Upper lobe of left lung (tissue), 6 donors: ENCODE measurements around the gene TMEM198. TPM values are rescaled to one million over a fixed set of nuclear protein-coding genes. Genes with fewer than 3 reads are reported as not detected.

Experiments
- ATAC-seq, 2 donors: fragments of 200-7000 bp; cut with Tn5 transposase; one replicate each; pipeline ENCODE4 v1.9.1; 2022; ENCODE audit warnings: mild to moderate bottlenecking in 2 of 2, moderate library complexity in 2 of 2; ENCODE audit not compliant: low FRiP score in 2 of 2
- DNase-seq, 2 donors: peaks; one replicate each; pipeline ENCODE4 v3.0.0-alpha.2; 2019 to 2020
- H3K27ac ChIP-seq, 4 donors: fragments of 200-600 bp; sonication (generic); one replicate each; pipeline ENCODE4 v1.5.1; 2016 to 2019
- H3K27me3 ChIP-seq, 4 donors: fragments of 200-600 bp; sonication (generic); one replicate each; pipeline ENCODE4 v1.5.1; 2017 to 2019
- H3K36me3 ChIP-seq, 4 donors: fragments of 200-600 bp; sonication (generic); one replicate each; pipeline ENCODE4 v1.5.1; 2016 to 2019
- H3K4me1 ChIP-seq, 4 donors: fragments of 200-600 bp; sonication (generic); one replicate each; pipeline ENCODE4 v1.5.1; 2018 to 2019
- H3K4me3 ChIP-seq, 4 donors: fragments of 200-600 bp; sonication (generic); one replicate each; pipeline ENCODE4 v1.5.1; 2017 to 2019; ENCODE audit warnings: mild to moderate bottlenecking in 2 of 4, moderate library complexity in 1 of 4
- H3K9me3 ChIP-seq, 4 donors: fragments of 200-600 bp; sonication (generic); one replicate each; pipeline ENCODE4 v1.5.1; 2018 to 2019
- EP300 ChIP-seq, 4 donors: sonication (generic); formaldehyde crosslinking; IDR thresholded peaks; one replicate each; pipeline ENCODE4 v1.5.1; 2017; ENCODE audit warnings: antibody characterized with exemption in 4 of 4, control low read depth in 2 of 4
- POLR2A ChIP-seq, 4 donors: fragments of 450-650 bp; IDR thresholded peaks; one replicate each; pipeline ENCODE4 v1.5.1; 2016 to 2017; ENCODE audit warnings: antibody characterized with exemption in 4 of 4, mild to moderate bottlenecking in 2 of 4
- POLR2AphosphoS5 ChIP-seq, 2 donors: sonication (generic); formaldehyde crosslinking; IDR thresholded peaks; one replicate each; pipeline ENCODE4 v1.5.1; 2017; ENCODE audit warnings: antibody characterized with exemption in 2 of 2
- WGBS, 2 donors: methylation state at CpG; one replicate each; pipeline ENCODE4 v1.1.5; 2017 to 2018; 5-methylcytosine and 5-hydroxymethylcytosine counted together
- total RNA-seq, 6 donors: library from RNA; depleted of rRNA in 4 of 6; stranded (reverse); fragments of >200 nt in 4 of 6; gene quantifications; one replicate each; pipeline versions ENCODE4 v1.1.0 to v1.2.1, GENCODE V29; 2016 to 2021
- TF ChIP-seq, protein P1 (sequence below), 6 experiments: fragments of 450-650 bp in 4 of 6; fragments of 200-600 bp in 2 of 6; sonication (generic) in 2 of 6; IDR thresholded peaks; one replicate each; pipeline ENCODE4 v1.5.1; 2016 to 2019; ENCODE audit warnings: antibody characterized with exemption in 6 of 6
- donor health status: DM: no; HTN: no; CAD: no; lungs with moderate emphysema.
- donor health status: DM: no; HTN: yes; CAD: no; lungs with severe emphysema.

The TMEM198 gene
- total RNA-seq, 6 donors from 2014 or later: 1.9 to 12.6 (median 4.2) TPM

DNA sequence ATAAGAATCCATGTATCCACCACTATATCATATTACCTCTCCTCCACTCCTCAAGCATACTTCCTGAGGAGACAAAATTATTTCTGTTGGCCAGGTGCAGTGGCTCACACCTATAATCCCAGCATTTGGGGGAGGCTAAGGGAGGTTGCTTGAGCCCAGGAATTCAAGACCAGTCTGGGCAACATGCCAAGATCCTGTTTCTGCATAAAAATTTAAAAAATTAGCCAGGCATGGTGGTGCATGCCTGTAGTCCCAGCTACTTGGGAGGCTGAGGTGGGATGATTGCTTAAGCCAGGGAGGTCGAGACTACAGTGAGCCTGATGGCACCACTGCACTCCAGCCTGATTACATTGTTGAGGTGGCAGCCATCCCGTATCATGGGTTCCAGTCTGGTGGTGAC, 37.5 kb downstream of the TMEM198 start:
- DNase-seq (no peak), ATAC-seq (no peak)
- Histone ChIP-seq H3K4me3 (no peak overlapping the region), H3K27ac (no peak overlapping the region), H3K36me3 (no peaks in the 10 kb centered on the region), H3K4me1 (peaks cover 0 to 6% (median 0%) of the 10 kb centered on the region in 4 donors), H3K27me3 (no peaks in the 10 kb centered on the region), H3K9me3 (no peaks in the 10 kb centered on the region)
- no peak for TF ChIP-seq POLR2A (IDR thresholded peaks at IDR 0.05)
- TF ChIP-seq EP300 (IDR thresholded peaks at IDR 0.05): no peak
- TF ChIP-seq, protein P1, sequence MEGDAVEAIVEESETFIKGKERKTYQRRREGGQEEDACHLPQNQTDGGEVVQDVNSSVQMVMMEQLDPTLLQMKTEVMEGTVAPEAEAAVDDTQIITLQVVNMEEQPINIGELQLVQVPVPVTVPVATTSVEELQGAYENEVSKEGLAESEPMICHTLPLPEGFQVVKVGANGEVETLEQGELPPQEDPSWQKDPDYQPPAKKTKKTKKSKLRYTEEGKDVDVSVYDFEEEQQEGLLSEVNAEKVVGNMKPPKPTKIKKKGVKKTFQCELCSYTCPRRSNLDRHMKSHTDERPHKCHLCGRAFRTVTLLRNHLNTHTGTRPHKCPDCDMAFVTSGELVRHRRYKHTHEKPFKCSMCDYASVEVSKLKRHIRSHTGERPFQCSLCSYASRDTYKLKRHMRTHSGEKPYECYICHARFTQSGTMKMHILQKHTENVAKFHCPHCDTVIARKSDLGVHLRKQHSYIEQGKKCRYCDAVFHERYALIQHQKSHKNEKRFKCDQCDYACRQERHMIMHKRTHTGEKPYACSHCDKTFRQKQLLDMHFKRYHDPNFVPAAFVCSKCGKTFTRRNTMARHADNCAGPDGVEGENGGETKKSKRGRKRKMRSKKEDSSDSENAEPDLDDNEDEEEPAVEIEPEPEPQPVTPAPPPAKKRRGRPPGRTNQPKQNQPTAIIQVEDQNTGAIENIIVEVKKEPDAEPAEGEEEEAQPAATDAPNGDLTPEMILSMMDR (IDR thresholded peaks at IDR 0.05): no peak
- no peak for TF ChIP-seq POLR2AphosphoS5 (IDR thresholded peaks at IDR 0.05)
- 68 to 75% methylated on average over 2 of the region's 2 CpGs for WGBS, 2 donors

DNA sequence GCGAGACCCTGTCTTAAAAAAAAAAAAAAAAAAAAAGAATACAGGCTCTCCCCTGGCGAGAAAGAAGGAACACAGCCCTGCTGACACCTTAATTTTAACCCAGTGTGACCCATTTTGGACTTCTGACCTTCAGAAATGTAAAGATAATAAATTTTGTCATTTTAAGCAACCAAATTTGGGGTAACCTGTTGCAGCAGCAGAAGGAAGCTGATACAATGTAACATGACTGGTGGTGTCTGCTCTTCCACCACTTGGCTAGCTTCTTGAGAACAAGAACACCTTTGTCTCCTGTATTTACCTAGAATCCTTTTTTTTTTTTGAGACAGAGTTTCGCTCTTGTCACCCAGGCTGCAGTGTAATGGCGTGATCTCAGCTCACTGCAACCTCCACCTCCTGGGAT, 47.3 kb downstream of the TMEM198 start:
- H3K4me1 ChIP-seq: no peaks in the 10 kb centered on the region
- no peaks in the 10 kb centered on the region for H3K27me3 ChIP-seq
- TF ChIP-seq, protein P1 (IDR thresholded peaks at IDR 0.05): no peak
- TF ChIP-seq EP300 (IDR thresholded peaks at IDR 0.05) (no peak), POLR2AphosphoS5 (IDR thresholded peaks at IDR 0.05) (no peak), POLR2A (IDR thresholded peaks at IDR 0.05) (no peak)
- no peaks in the 10 kb centered on the region for H3K36me3 ChIP-seq
- no peak overlapping the region for H3K4me3 ChIP-seq
- no peak overlapping the region for H3K27ac ChIP-seq
- WGBS, 2 donors: 61 to 65% methylated on average over 4 of the region's 4 CpGs
- DNase-seq (no peak), ATAC-seq (no peak)
- H3K9me3 ChIP-seq: no peaks in the 10 kb centered on the region

DNA sequence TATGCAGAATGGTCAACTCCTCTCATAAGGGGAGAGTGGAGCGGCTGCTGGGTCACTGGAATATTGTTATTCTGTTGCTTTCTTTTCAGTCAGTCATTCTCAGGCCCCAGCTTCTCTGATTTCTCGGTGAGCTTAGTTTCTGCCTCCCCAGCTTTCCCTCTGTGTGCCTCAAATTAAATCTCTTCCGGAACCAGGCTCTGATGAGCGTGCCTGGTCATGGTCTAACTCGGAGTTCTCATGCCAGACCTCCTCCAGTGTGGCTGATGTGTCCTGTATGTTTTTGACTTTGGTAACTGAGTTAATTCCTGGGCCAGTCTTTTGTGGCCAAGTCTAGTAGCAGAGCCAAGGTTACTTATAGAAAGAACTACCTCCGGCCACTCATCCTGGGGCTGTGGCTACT, 48.9 kb downstream of the TMEM198 start:
- no peaks in the 10 kb centered on the region for H3K27me3 ChIP-seq
- no peaks in the 10 kb centered on the region for H3K36me3 ChIP-seq
- no peaks in the 10 kb centered on the region for H3K9me3 ChIP-seq
- WGBS, 2 donors: 77 to 86% methylated on average over 6 of the region's 6 CpGs
- no peak overlapping the region for H3K4me3 ChIP-seq
- peaks cover 0 to 9% (median 1%) of the 10 kb centered on the region in 4 donors for H3K4me1 ChIP-seq
- ATAC-seq (no peak), DNase-seq (no peak)
- H3K27ac ChIP-seq: no peak overlapping the region
- TF ChIP-seq POLR2AphosphoS5 (IDR thresholded peaks at IDR 0.05) (no peak), EP300 (IDR thresholded peaks at IDR 0.05) (no peak), POLR2A (IDR thresholded peaks at IDR 0.05) (no peak)
- TF ChIP-seq, protein P1 (IDR thresholded peaks at IDR 0.05): no peak

DNA sequence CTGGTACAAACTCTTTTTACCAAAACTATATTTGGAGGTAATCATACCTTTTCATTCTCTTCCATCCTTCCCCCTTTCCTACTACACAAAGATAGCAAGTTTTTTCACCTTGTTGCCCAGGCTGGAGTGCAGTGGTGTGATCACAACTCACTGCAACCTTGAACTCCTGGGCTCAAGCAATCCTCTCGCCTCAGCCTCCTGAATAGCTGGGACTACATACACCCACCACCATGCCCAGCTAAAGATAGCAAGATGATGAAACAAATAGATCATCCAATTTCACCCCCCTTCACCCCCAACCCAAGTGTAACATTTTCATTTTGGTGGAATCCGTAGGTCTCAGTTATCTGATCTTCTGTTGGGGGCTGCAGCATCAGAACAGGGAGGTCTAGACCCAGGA, 49.3 kb downstream of the TMEM198 start:
- TF ChIP-seq EP300 (IDR thresholded peaks at IDR 0.05) (no peak), POLR2AphosphoS5 (IDR thresholded peaks at IDR 0.05) (no peak), POLR2A (IDR thresholded peaks at IDR 0.05) (no peak)
- TF ChIP-seq, protein P1 (IDR thresholded peaks at IDR 0.05): no peak
- Histone ChIP-seq H3K27ac (no peak overlapping the region), H3K4me1 (peaks cover 0 to 10% (median 3%) of the 10 kb centered on the region in 4 donors), H3K4me3 (no peak overlapping the region), H3K27me3 (no peaks in the 10 kb centered on the region), H3K9me3 (no peaks in the 10 kb centered on the region), H3K36me3 (no peaks in the 10 kb centered on the region)
- ATAC-seq (no peak), DNase-seq (no peak)
- 87 to 90% methylated on average over 2 of the region's 2 CpGs for WGBS, 2 donors

DNA sequence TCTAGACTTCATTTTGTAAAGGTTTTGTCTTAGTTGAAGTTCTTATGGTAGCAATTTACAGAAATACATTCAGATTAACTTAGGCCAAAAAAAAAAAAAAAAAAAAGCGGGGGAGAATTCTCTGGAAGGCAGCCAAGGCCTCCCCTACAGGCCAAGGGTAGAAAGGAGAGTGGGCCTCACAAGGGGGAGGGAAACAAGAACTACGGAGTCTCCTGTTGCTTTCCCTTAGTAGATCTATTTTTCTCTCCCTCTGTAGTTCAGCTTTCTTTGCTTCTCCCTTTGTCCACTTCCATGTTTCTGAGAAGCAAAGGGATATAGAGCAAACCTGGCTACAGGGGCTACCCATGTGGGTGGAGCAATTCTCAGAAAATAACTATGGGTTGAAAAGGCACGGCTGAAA, 51.4 kb downstream of the TMEM198 start:
- ATAC-seq: no peak
- Histone ChIP-seq H3K9me3 (no peaks in the 10 kb centered on the region), H3K27me3 (no peaks in the 10 kb centered on the region), H3K27ac (no peak overlapping the region), H3K4me1 (peaks cover 6 to 20% (median 8%) of the 10 kb centered on the region in 4 donors), H3K36me3 (no peaks in the 10 kb centered on the region), H3K4me3 (no peak overlapping the region)
- WGBS, 2 donors: 37 to 47% methylated on average over 3 of the region's 3 CpGs
- DNase-seq: no peak
- no peak for TF ChIP-seq POLR2AphosphoS5 (IDR thresholded peaks at IDR 0.05)
- TF ChIP-seq EP300 (IDR thresholded peaks at IDR 0.05): no peak
- TF ChIP-seq POLR2A (IDR thresholded peaks at IDR 0.05): no peak
- TF ChIP-seq, protein P1 (IDR thresholded peaks at IDR 0.05): no peak
